ENCODE measurements around the gene P4HA1. TPM values are rescaled to one million over a fixed set of nuclear protein-coding genes. Genes with fewer than 3 reads are reported as not detected.
A peak's percentile ranks its signal among the peaks of the same experiment; 100 is the strongest.
"Not testable (repeated sequence)": the region's sequence is repeated elsewhere in the genome, so short reads cannot be mapped to it uniquely, and the experiment has no call there.

Gene P4HA1
- total and polyA plus RNA-seq, 7 experiments from 2014 or later, result 10.5 to 74.7 (median 14.7) TPM

DNA sequence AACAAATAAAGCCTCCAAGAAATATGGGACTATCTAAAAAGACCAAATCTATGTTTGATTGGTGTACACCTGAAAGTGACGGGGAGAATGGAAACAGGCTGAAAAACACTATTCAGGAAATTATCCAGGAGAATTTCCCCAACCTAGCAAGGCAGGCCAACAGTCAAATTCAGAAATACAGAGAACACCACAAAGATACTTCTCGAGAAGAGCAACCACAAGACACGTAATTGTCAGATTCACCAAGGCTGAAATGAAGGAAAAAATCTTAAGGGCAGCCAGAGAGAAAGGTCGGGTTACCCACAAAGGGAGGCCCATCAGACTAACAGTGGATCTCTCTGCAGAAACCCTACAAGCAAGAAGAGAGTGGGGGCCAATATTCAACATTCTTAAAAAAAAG, 73.7 kb downstream of the P4HA1 start:
- H3K27me3 ChIP-seq (ENCODE audit: control insufficient read depth in 2 of 2, insufficient read depth in 2 of 2, low read length in 2 of 2); H3K27ac Mint-ChIP-seq; H3K4me3 Mint-ChIP-seq; H3K27ac ChIP-seq (ENCODE audit: low read depth, low read length); H3K4me1 ChIP-seq (ENCODE audit: control insufficient read depth in 2 of 2, insufficient read depth in 2 of 2, low read length in 2 of 2); intact Hi-C loops (cut with micrococcal nuclease); DNase-seq; H3K9me3 Mint-ChIP-seq; H3K27me3 Mint-ChIP-seq; CTCF ChIA-PET; POLR2A ChIA-PET; H3K4me3 ChIP-seq (ENCODE audit: low read length); ATAC-seq; H3K9me3 ChIP-seq (ENCODE audit: control insufficient read depth in 2 of 3, low read length in 3 of 3): not testable (repeated sequence)
- H3K36me3 ChIP-seq (ENCODE audit: control insufficient read depth in 2 of 3, insufficient read depth in 3 of 3, low read length in 3 of 3), result peaks cover 0 to 16% (median 0%) of the 10 kb centered on the region in 3 experiments
- H3K4me1 Mint-ChIP-seq, result peaks cover 4 to 56% (median 12%) of the 10 kb centered on the region in 7 donors
- H3K36me3 Mint-ChIP-seq, result peaks cover 14 to 71% (median 44%) of the 10 kb centered on the region in 5 donors

DNA sequence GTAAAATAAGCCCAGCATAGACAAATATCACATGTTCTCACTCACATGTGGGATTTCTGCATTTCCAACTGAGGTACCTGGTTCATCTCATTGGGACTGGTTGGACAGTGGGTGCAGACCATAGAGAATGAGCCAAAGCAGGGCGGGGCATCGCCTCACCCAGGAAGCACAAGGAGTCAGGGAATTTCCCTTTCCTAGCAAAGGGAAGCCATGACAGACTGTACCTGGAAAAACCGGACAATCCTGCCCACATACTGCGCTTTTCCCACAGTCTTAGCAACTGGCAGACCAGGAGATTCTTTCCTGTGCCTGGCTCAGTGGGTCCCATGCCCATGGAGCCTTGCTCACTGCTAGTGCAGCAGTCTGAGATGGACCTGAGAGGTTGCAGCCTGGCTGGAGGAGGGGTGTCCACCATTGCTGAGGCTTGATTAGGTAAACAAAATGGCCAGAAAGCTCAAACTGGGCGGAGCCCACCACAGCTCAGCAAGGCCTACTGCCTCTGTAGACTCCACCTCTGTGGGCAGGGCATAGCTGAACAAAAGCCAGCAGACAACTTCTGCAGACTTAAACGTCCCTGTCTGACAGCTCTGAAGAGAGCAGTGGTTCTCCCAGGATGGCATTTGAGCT, 75.0 kb downstream of the P4HA1 start:
- H3K4me3 ChIP-seq (ENCODE audit: low read length); H3K4me3 Mint-ChIP-seq; H3K27ac Mint-ChIP-seq; intact Hi-C loops (cut with micrococcal nuclease); H3K27me3 Mint-ChIP-seq; DNase-seq; H3K27me3 ChIP-seq (ENCODE audit: control insufficient read depth in 2 of 2, insufficient read depth in 2 of 2, low read length in 2 of 2); H3K4me1 ChIP-seq (ENCODE audit: control insufficient read depth in 2 of 2, insufficient read depth in 2 of 2, low read length in 2 of 2); H3K27ac ChIP-seq (ENCODE audit: low read depth, low read length); H3K9me3 Mint-ChIP-seq; POLR2A ChIA-PET; CTCF ChIA-PET; H3K9me3 ChIP-seq (ENCODE audit: control insufficient read depth in 2 of 3, low read length in 3 of 3); ATAC-seq: not testable (repeated sequence)
- H3K36me3 Mint-ChIP-seq, result peaks cover 13 to 58% (median 39%) of the 10 kb centered on the region in 5 donors
- H3K36me3 ChIP-seq (ENCODE audit: control insufficient read depth in 2 of 3, insufficient read depth in 3 of 3, low read length in 3 of 3), result peaks cover 0 to 19% (median 0%) of the 10 kb centered on the region in 3 experiments
- H3K4me1 Mint-ChIP-seq, result peaks cover 4 to 51% (median 12%) of the 10 kb centered on the region in 7 donors

- Histone ChIP-seq H3K4me1 (ENCODE audit: control insufficient read depth in 2 of 2, insufficient read depth in 2 of 2, low read length in 2 of 2) (no peaks in the 10 kb centered on the region), H3K27me3 (ENCODE audit: control insufficient read depth in 2 of 2, insufficient read depth in 2 of 2, low read length in 2 of 2) (no peaks in the 10 kb centered on the region), H3K9me3 (ENCODE audit: control insufficient read depth in 2 of 3, low read length in 3 of 3) (no peaks in the 10 kb centered on the region), H3K27ac (ENCODE audit: low read depth, low read length) (no peak overlapping the region), H3K4me3 (ENCODE audit: low read length) (no peak overlapping the region), H3K36me3 (ENCODE audit: control insufficient read depth in 2 of 3, insufficient read depth in 3 of 3, low read length in 3 of 3) (peaks cover 0 to 25% (median 2%) of the 10 kb centered on the region in 3 experiments)
- no peaks in the 10 kb centered on the region for H3K27me3 Mint-ChIP-seq
- ChIA-PET CTCF (no interaction called here), POLR2A (no interaction called here)
- H3K27ac Mint-ChIP-seq, result peak overlapping the region in 1 of 9 donors; percentile 2
- H3K4me1 Mint-ChIP-seq, result peaks cover 4 to 51% (median 12%) of the 10 kb centered on the region in 7 donors
- H3K9me3 Mint-ChIP-seq, result no peaks in the 10 kb centered on the region
- intact Hi-C loops (cut with micrococcal nuclease), result no loop called here
- H3K4me3 Mint-ChIP-seq, result no peak overlapping the region
- DNase-seq (no peak), ATAC-seq (no peak)
- H3K36me3 Mint-ChIP-seq, result peaks cover 12 to 58% (median 41%) of the 10 kb centered on the region in 5 donors
Observed at GRCh38 chr10:73021050-73021449, 75.6 kb downstream of the P4HA1 start.

GRCh38 chr10:73019100-73019499, 77.6 kb downstream of the P4HA1 start:
- Mint-ChIP-seq H3K4me3 (no peak overlapping the region), H3K4me1 (peaks cover 3 to 36% (median 12%) of the 10 kb centered on the region in 7 donors), H3K9me3 (no peaks in the 10 kb centered on the region), H3K27me3 (no peaks in the 10 kb centered on the region), H3K27ac (peak overlapping the region in 1 of 9 donors; percentile 30), H3K36me3 (peaks cover 15 to 55% (median 38%) of the 10 kb centered on the region in 5 donors)
- H3K4me3 ChIP-seq (ENCODE audit: low read length), result no peak overlapping the region
- ChIA-PET POLR2A (interaction anchor here (0.6 kb wide), 1 partner anchor 1793 kb away, joined by 3 read pairs; no protein-coding TSS in a partner anchor), CTCF (no interaction called here)
- DNase-seq (no peak), ATAC-seq (no peak)
- H3K9me3 ChIP-seq (ENCODE audit: control insufficient read depth in 2 of 3, low read length in 3 of 3), result no peaks in the 10 kb centered on the region
- H3K27me3 ChIP-seq (ENCODE audit: control insufficient read depth in 2 of 2, insufficient read depth in 2 of 2, low read length in 2 of 2), result no peaks in the 10 kb centered on the region
- H3K27ac ChIP-seq (ENCODE audit: low read depth, low read length), result no peak overlapping the region
- no peaks in the 10 kb centered on the region for H3K4me1 ChIP-seq (ENCODE audit: control insufficient read depth in 2 of 2, insufficient read depth in 2 of 2, low read length in 2 of 2)
- peaks cover 0 to 38% (median 4%) of the 10 kb centered on the region in 3 experiments for H3K36me3 ChIP-seq (ENCODE audit: control insufficient read depth in 2 of 3, insufficient read depth in 3 of 3, low read length in 3 of 3)
- intact Hi-C loops (cut with micrococcal nuclease), result no loop called here

DNA sequence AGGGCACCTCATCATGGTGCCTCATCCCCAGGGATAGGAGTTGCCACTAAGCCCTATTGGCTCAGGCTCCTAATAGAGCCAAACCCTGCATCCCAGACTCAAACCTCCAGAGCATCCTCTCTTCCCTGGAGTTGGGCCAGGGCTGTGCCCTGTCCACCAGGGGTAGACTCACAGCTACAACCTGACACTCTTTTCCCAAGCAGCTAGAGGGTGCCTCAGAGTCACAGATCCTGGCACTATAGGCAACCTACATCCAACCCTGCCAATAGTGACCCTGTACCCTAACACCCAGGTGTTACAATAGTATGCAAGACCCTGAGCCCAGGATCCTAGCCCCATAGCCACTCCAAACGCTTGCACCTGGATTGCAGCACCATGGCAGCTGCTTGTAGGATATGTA, 78.0 kb downstream of the P4HA1 start:
- H3K36me3 Mint-ChIP-seq, result peaks cover 14 to 57% (median 36%) of the 10 kb centered on the region in 5 donors
- H3K4me1 ChIP-seq (ENCODE audit: control insufficient read depth in 2 of 2, insufficient read depth in 2 of 2, low read length in 2 of 2), result no peaks in the 10 kb centered on the region
- H3K4me1 Mint-ChIP-seq, result peaks cover 3 to 33% (median 11%) of the 10 kb centered on the region in 7 donors
- H3K4me3 Mint-ChIP-seq, result no peak overlapping the region
- no peak overlapping the region for H3K27ac ChIP-seq (ENCODE audit: low read depth, low read length)
- no peaks in the 10 kb centered on the region for H3K9me3 ChIP-seq (ENCODE audit: control insufficient read depth in 2 of 3, low read length in 3 of 3)
- no peak for ATAC-seq
- no peak for DNase-seq
- no peaks in the 10 kb centered on the region for H3K9me3 Mint-ChIP-seq
- H3K27me3 ChIP-seq (ENCODE audit: control insufficient read depth in 2 of 2, insufficient read depth in 2 of 2, low read length in 2 of 2), result no peaks in the 10 kb centered on the region
- intact Hi-C loops (cut with micrococcal nuclease), result no loop called here
- no peaks in the 10 kb centered on the region for H3K27me3 Mint-ChIP-seq
- peak overlapping the region in 1 of 9 donors; percentile 22 for H3K27ac Mint-ChIP-seq
- CTCF ChIA-PET, result no interaction called here
- POLR2A ChIA-PET, result no interaction called here
- H3K4me3 ChIP-seq (ENCODE audit: low read length), result no peak overlapping the region
- peaks cover 0 to 40% (median 4%) of the 10 kb centered on the region in 3 experiments for H3K36me3 ChIP-seq (ENCODE audit: control insufficient read depth in 2 of 3, insufficient read depth in 3 of 3, low read length in 3 of 3)

DNA sequence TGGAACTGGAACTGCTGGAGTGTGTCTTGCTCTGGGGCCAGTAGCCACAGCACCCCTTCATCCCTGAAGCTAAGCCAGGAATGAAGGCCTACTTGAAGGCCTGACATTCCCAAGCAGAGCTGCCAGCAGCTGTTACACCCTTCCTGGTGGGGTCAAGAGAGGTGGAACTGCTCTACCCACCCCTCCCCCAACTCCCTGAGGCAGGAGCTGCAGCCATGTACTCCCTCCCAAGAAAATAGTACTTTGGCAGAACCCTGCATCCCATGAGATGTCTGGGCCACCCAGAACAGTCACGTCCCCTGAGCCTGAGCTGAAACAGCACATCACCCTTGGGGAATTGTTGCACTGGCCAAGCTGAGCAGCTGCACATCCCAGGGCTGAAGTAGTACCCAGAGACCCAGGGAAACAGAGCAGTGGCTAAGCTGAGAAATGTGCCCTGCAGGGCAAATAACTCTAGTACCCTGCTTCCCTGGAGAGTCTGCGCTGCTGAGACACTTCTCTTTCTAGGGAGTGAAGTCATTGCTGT, 78.6 kb downstream of the P4HA1 start:
- Histone ChIP-seq H3K36me3 (ENCODE audit: control insufficient read depth in 2 of 3, insufficient read depth in 3 of 3, low read length in 3 of 3) (peaks cover 3 to 43% (median 4%) of the 10 kb centered on the region in 3 experiments), H3K4me3 (ENCODE audit: low read length) (no peak overlapping the region), H3K27me3 (ENCODE audit: control insufficient read depth in 2 of 2, insufficient read depth in 2 of 2, low read length in 2 of 2) (no peaks in the 10 kb centered on the region), H3K27ac (ENCODE audit: low read depth, low read length) (no peak overlapping the region), H3K4me1 (ENCODE audit: control insufficient read depth in 2 of 2, insufficient read depth in 2 of 2, low read length in 2 of 2) (no peaks in the 10 kb centered on the region), H3K9me3 (ENCODE audit: control insufficient read depth in 2 of 3, low read length in 3 of 3) (no peaks in the 10 kb centered on the region)
- Mint-ChIP-seq H3K9me3 (no peaks in the 10 kb centered on the region), H3K4me3 (no peak overlapping the region), H3K4me1 (peaks cover 0 to 28% (median 9%) of the 10 kb centered on the region in 7 donors), H3K36me3 (peaks cover 14 to 57% (median 36%) of the 10 kb centered on the region in 5 donors), H3K27ac (no peak overlapping the region), H3K27me3 (no peaks in the 10 kb centered on the region)
- CTCF ChIA-PET, result no interaction called here
- no peak for DNase-seq
- ATAC-seq, result no peak
- intact Hi-C loops (cut with micrococcal nuclease), result no loop called here
- POLR2A ChIA-PET, result no interaction called here

- Mint-ChIP-seq H3K9me3 (no peaks in the 10 kb centered on the region), H3K36me3 (peaks cover 8 to 53% (median 36%) of the 10 kb centered on the region in 5 donors), H3K27ac (no peak overlapping the region), H3K27me3 (no peaks in the 10 kb centered on the region), H3K4me1 (peaks cover 0 to 15% (median 9%) of the 10 kb centered on the region in 7 donors), H3K4me3 (no peak overlapping the region)
- intact Hi-C loops (cut with micrococcal nuclease), result no loop called here
- Histone ChIP-seq H3K27me3 (ENCODE audit: control insufficient read depth in 2 of 2, insufficient read depth in 2 of 2, low read length in 2 of 2) (no peaks in the 10 kb centered on the region), H3K4me3 (ENCODE audit: low read length) (no peak overlapping the region), H3K4me1 (ENCODE audit: control insufficient read depth in 2 of 2, insufficient read depth in 2 of 2, low read length in 2 of 2) (no peaks in the 10 kb centered on the region), H3K36me3 (ENCODE audit: control insufficient read depth in 2 of 3, insufficient read depth in 3 of 3, low read length in 3 of 3) (peaks cover 4 to 50% (median 4%) of the 10 kb centered on the region in 3 experiments), H3K9me3 (ENCODE audit: control insufficient read depth in 2 of 3, low read length in 3 of 3) (no peaks in the 10 kb centered on the region), H3K27ac (ENCODE audit: low read depth, low read length) (no peak overlapping the region)
- DNase-seq, result no peak
- POLR2A ChIA-PET, result no interaction called here
- CTCF ChIA-PET, result no interaction called here
- ATAC-seq, result no peak
Observed at GRCh38 chr10:73015779-73016178, 80.9 kb downstream of the P4HA1 start.

Measured in naive thymus-derived CD4-positive, alpha-beta T cell (primary cell).